Measurements from ENCODE around the gene TMEM255B. TPM values are rescaled to one million over a fixed set of nuclear protein-coding genes. Genes with fewer than 3 reads are reported as not detected.

Gene TMEM255B
- total and polyA plus RNA-seq, 2 donors: 4.9 to 17.5 TPM

DNA sequence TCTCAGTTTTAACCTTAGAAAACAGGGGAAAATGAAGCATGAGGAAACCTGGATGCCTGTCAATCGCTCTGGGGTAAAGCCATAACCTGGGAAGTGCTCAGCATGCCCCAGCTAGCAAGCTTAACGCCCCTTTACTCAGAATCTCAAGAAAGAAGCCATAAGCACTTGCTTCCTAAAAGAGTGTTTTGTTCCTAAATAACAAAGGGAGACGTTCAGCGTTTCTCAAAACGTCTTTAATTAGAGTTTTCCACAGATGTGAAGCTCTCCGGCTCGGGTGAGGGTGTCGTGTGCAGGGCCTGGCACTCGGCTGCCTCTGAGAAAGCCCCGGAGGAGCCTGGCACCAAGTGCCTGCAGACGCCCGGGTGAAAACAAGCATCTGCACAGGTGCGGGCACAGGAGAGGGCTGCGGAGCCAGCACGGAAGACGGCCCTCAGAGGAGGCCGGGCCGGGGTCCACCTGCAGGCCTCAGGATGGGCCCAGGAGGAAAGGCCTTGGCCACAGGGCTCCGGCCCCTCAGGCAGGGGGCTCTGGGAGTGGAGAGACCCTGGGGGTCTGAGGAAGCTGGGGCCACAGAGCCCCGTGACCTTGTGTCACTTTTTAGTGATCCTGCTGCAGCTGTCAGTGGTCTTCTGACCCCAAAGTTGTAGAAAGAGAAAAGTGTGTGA, 98.6 kb downstream of the TMEM255B start:
- Histone ChIP-seq H3K36me3 (ENCODE audit: insufficient read depth) (no peaks in the 10 kb centered on the region), H3K27ac (ENCODE audit: low read depth) (no peak overlapping the region)
- 83% methylated on average over 20 of the region's 20 CpGs for WGBS

DNA sequence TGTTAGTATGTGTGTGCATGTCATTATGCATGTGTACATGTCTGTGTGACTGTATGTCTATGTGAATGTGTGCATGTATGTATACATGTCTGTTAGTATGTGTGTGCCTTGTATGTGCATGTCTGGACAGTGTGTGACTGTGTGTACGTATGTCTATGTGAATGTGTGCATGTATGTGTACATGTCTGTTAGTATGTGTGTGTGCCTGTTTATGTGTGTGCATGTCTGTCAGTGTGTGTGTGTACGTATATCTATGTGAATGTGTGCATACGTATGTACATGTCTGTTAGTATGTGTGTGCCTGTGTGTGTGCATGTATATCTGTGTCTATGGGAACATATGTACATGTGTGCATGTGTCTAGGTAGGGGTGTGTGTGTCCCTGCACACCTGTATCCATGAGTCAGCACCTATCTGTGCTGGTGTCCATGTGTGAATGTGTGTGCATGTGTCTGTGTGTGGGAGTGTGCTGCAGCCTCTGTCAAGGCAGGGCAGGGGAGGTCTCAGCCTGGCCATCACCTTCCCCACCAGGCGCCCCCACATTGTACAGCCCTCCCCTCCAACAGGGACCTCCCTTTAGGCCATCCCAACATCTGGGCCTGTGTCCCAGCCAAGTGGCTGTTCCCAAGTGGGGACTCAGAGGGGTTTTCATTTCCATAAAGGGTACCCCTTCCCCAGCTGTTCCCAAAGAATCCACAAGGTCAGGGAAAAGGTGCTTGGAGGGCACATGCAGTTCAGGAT, 100.5 kb downstream of the TMEM255B start:
- no peaks in the 10 kb centered on the region for H3K4me1 ChIP-seq (ENCODE audit: insufficient read depth)
- H3K36me3 ChIP-seq (ENCODE audit: insufficient read depth): no peaks in the 10 kb centered on the region
- no peak overlapping the region for H3K27ac ChIP-seq (ENCODE audit: low read depth)
- DNase-seq (ENCODE audit: extremely low spot score): no peak
- H3K4me3 ChIP-seq (ENCODE audit: low read depth, low read length): no peak overlapping the region
- WGBS: 92% methylated on average over 4 of the region's 4 CpGs

More for the DNA sequence above, 98.6 kb downstream of the TMEM255B start:
- Histone ChIP-seq H3K4me1 (ENCODE audit: insufficient read depth) (peaks cover 4% of the 10 kb centered on the region), H3K4me3 (ENCODE audit: low read depth, low read length) (no peak overlapping the region)
- no peak for DNase-seq (ENCODE audit: extremely low spot score)

DNA sequence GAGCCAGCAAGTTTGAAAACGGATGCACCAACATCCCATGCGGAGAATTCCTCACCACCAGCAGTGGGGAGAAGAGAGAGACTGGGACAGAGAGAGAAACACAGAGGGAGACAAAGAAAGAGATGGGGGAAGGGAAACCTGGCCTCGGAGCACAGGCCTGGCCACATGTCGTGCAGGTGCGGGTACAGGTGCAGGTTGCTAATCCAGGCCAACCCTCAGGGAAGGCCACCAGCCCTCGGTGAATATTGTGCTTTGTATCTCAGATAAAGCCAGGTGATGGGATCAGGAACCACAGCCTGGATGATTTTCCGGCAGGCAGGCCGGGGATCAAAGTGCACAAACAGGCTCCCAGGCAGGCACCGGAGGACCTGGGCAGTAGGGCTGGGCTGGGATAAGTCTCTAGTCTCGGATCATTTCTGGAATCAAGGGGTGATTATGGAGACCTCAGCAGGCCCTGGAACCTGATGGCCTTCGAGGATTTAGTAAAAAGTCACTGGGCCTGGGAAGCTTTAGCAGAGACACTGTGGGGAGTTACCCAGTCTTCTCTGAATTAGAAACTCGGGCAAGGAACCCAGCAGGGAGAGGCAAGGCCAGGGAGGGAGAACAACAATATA, 101.1 kb downstream of the TMEM255B start:
- DNase-seq (ENCODE audit: extremely low spot score): no peak
- 63% methylated on average over 12 of the region's 12 CpGs for WGBS
- no peaks in the 10 kb centered on the region for H3K36me3 ChIP-seq (ENCODE audit: insufficient read depth)
- H3K27ac ChIP-seq (ENCODE audit: low read depth): no peak overlapping the region
- H3K4me1 ChIP-seq (ENCODE audit: insufficient read depth): no peaks in the 10 kb centered on the region
- H3K4me3 ChIP-seq (ENCODE audit: low read depth, low read length): no peak overlapping the region

DNA sequence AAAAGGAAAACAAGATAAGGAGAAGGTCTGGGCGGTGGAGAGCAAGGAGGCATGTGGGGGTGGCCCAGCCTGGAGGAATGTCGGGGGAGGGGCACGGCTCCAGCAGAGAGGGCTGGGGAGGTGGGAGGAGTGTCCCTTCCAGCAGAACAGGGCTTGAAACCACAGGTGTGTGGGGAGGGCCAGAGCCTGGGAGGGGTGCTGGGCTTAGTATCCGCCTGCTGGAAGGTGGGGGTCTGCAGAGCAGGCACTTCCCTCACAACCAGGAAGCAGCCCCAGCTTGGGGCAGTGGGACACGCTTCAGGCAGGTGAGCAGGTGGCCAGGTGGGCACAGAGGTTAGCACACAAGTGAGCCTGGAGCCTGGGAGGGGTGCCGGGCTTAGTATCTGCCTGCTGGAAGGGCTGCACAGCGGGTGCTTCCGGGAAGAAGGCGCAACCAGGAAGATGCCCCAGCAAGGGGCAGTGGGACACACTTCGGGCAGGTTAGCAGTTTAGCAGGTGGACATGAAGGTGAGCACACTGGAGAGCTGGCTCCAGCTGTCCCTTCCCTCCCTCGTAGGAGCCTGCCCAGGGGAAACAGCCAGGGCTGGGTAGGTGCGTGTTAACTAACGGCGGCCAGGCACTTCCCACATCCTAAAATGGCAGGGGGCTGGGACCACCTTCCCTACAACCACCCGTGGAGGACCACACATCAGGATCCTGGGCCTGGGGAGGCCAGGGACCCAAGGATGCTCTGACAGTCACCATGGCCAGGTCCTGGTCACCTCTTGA, 101.8 kb downstream of the TMEM255B start:
- Histone ChIP-seq H3K36me3 (ENCODE audit: insufficient read depth) (no peaks in the 10 kb centered on the region), H3K4me1 (ENCODE audit: insufficient read depth) (no peaks in the 10 kb centered on the region), H3K27ac (ENCODE audit: low read depth) (no peak overlapping the region), H3K4me3 (ENCODE audit: low read depth, low read length) (no peak overlapping the region)
- WGBS: 63% methylated on average over 15 of the region's 15 CpGs
- no peak for DNase-seq (ENCODE audit: extremely low spot score)

DNA sequence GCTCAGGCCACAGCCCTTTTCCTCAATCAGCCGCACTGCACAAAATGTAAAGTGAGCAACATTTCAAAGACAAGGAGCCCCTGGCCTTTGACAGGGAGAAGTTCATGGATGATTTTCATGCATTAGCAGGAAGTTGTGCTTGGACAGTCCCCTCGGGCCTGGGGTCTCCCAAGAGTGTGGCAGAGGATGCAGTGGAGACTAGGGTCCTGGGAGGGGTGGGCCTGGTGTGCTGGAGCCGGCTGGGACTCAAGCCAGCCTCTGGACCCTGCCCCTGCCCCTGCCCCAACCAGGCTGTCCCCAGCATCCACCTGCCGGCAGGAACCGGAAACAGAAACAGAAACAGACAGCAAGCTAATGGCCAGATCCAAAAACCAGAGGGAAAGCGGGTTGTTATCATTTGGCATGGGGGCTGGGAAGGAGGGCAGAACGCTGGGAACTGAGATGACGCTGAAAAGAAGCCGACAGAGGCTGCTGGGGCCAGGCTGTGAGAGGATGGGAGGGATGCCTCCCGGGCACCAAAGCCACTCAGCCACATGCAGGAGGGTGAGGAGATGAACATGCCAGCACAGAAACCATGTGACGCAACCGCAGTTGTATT, 102.5 kb downstream of the TMEM255B start:
- DNase-seq (ENCODE audit: extremely low spot score): no peak
- H3K4me1 ChIP-seq (ENCODE audit: insufficient read depth): no peaks in the 10 kb centered on the region
- WGBS: 55% methylated on average over 12 of the region's 12 CpGs
- no peak overlapping the region for H3K4me3 ChIP-seq (ENCODE audit: low read depth, low read length)
- no peaks in the 10 kb centered on the region for H3K36me3 ChIP-seq (ENCODE audit: insufficient read depth)
- H3K27ac ChIP-seq (ENCODE audit: low read depth): no peak overlapping the region

DNA sequence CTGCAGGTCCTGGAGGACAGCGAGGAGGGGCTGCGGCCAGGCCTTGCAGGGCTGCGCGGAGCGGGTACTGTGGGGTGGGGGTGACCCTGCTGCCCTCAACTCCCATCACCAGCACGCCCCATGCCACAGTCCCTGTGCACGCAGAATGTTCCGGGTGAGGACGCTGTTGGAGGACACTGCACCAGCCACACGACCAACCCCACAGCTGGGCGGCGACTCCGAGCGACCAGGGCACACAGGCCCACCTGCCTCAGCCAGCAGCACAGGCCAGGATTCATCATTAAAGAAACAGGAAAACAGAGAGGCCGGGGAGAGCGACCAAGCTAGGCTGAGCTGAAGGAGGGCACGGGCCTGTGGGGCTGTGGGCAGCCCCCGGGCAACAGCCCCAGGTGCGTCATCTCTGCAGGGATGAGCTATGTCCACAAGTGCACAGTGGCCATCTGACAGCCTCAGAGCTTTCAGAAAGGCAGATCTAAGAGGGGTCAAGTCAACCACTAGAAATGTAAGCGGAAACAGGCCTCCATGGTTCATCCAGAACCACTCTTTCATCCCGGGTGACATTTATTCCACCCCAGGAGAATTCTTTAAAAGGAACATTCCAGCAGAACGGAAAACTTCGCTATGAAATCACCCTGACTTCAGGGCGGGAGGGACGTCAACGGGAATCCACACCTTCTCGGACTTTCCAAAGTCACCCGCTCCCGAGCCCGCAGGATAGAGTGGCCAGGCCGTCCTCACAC, 103.3 kb downstream of the TMEM255B start:
- Histone ChIP-seq H3K27ac (ENCODE audit: low read depth) (peak overlapping the region; percentile 64), H3K4me1 (ENCODE audit: insufficient read depth) (no peaks in the 10 kb centered on the region), H3K4me3 (ENCODE audit: low read depth, low read length) (peak overlapping the region; percentile 79), H3K36me3 (ENCODE audit: insufficient read depth) (no peaks in the 10 kb centered on the region)
- 64% methylated on average over 31 of the region's 31 CpGs for WGBS
- no peak for DNase-seq (ENCODE audit: extremely low spot score)

DNA sequence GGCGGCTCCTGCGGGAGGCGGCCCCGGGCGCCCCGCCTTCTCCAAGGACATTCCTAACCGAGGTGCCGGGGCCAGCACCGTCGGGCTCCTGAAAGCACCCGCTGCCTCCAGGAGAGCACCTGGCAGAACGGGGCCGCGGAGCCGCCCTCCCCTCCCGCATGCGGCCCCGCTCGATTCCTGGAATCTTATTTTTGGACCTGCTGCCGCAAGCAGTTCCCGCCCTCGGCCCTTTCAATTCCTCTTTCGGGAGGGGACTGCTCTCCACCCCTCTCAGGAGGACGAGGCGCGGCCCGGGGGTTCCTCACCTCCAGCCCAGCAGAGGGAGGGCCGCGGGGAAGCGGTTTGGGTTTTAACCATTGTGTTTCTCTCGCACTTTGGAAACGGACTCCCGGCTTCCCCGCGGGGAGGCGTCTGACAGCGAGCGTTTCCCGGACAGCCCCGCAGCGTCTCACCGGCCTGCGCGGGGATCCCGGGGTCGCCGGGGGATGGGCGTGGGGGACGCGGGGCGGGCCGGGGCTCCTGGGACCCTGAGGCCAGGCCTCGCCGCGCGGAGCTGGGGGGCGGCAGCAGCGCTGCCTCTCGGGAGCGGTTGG, 104.0 kb downstream of the TMEM255B start:
- no peaks in the 10 kb centered on the region for H3K4me1 ChIP-seq (ENCODE audit: insufficient read depth)
- DNase-seq (ENCODE audit: extremely low spot score): no peak
- peak overlapping the region; percentile 79 for H3K4me3 ChIP-seq (ENCODE audit: low read depth, low read length)
- no peaks in the 10 kb centered on the region for H3K36me3 ChIP-seq (ENCODE audit: insufficient read depth)
- peak overlapping the region; percentile 77 for H3K27ac ChIP-seq (ENCODE audit: low read depth)
- 4% methylated on average over 60 of the region's 60 CpGs for WGBS

DNA sequence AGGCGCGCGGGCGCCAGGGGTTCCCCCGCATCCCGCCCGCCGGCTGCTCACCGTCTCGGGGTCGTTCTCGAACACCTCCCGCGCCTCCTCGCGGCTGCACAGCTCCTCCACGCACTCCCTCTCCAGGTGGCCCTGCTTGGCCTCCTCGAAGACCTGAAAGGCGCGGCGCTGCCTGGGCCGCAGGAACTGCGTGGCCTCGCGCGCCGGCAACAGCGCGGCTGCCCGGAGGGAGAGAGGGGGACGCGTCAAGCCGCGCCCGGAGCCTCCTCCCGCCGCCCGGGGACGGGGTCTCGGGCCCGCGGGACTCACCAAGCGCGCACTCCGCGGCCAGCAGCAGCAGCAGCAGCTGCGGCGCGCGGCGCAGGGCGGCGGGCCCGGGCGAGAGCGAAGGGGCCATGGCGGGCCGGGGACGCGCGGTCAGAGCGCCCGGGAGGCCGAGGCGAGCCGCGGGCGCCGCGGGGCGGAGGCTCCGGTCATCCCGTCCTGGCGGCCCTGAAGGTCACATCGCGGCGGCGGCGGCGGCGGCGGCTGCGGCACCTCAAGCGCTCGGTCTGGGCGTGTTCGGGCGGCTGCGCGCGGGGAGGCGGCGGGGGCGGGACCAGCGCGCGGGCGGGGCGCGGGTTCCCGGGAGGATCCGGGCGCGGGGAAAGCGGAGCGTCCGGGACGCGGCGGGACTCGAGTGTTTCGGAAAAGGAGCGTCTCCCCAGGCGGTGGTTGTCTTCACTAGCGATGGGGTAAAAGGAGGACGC, 104.7 kb downstream of the TMEM255B start, which contains the start of gene GAS6:
GAS6 (minus strand) TSS at position 553 of the 749 bp plus-strand sequence; CDS start at position 397, 156 bp downstream.
- Histone ChIP-seq H3K4me3 (ENCODE audit: low read depth, low read length) (peak within 1 kb of the TSS; percentile 79), H3K4me1 (ENCODE audit: insufficient read depth) (no peaks in the 10 kb centered on the region), H3K27ac (ENCODE audit: low read depth) (peak within 1 kb of the TSS; percentile 77), H3K36me3 (ENCODE audit: insufficient read depth) (no peaks in the 10 kb centered on the region)
- under 1% methylated on average over 116 of the region's 116 CpGs for WGBS
- no peak for DNase-seq (ENCODE audit: extremely low spot score)

DNA sequence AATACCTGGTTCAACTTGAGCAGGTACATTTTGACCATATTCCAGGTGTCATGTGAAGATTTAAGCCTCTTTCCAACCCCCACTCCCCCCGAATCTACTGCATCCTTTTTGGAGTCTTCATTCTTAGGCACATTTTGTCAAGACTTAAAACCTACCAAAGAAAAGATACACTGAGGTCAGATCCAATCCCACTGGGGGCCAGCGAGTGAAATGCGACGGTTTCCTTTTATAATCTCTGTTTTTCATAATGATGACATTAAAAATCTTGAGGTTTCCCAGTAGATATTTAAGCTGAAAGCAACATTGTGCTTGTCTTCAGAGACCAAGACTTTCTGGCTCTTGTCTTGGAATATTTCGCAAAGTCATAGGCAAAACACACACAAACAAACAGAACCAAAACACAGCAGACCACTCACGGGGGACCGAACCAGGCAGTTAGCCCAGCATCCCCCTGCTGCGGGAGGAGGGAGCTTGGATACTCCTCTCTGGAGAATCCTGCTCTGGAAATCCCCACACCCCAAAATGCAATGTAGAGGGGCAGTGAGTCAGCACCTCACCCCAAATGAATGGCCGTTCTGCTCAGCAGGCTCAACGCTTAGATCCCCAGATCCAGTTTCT, 105.4 kb downstream of the TMEM255B start:
- 10% methylated on average over 10 of the region's 10 CpGs for WGBS
- Histone ChIP-seq H3K27ac (ENCODE audit: low read depth) (no peak overlapping the region), H3K4me3 (ENCODE audit: low read depth, low read length) (peak overlapping the region; percentile 79), H3K36me3 (ENCODE audit: insufficient read depth) (no peaks in the 10 kb centered on the region), H3K4me1 (ENCODE audit: insufficient read depth) (no peaks in the 10 kb centered on the region)
- DNase-seq (ENCODE audit: extremely low spot score): no peak

DNA sequence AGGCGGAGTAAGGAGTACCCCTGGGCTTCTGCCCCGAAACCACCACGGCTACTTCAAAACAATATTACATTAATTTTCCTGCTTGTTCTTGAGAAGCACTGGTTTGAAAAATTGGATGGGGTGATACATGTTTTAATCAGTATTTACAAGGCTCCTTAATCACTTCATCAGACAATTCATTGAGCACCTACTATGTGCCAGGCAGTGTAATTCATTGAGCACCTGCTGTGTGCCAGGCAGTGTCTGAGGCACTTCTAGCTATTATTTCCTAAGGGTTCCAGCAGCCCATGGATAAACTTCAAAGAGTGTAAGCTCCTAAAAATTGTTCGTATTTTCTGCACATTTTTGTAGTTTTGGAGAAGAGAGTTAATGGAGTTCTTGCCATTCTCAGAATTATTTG, 106.4 kb downstream of the TMEM255B start:
- WGBS: 97% methylated on average over 4 of the region's 4 CpGs
- H3K4me1 ChIP-seq (ENCODE audit: insufficient read depth): no peaks in the 10 kb centered on the region
- no peaks in the 10 kb centered on the region for H3K36me3 ChIP-seq (ENCODE audit: insufficient read depth)
- H3K4me3 ChIP-seq (ENCODE audit: low read depth, low read length): no peak overlapping the region
- no peak for DNase-seq (ENCODE audit: extremely low spot score)
- no peak overlapping the region for H3K27ac ChIP-seq (ENCODE audit: low read depth)
